Skin epidermis (tissue), 12 donors: Measurements from ENCODE around the gene SLC12A5.

Experiments
- H3K27ac ChIP-seq, 21 experiments: fragments of 200-600 bp; sonication (generic) in 11 of 21; one replicate each; pipeline ENCODE4 v1.5.0; 2020; ENCODE audit warnings: mild to moderate bottlenecking in 3 of 21, inconsistent platforms in 2 of 21, moderate library complexity in 2 of 21
- H3K4me3 ChIP-seq, 7 experiments: fragments of 200-600 bp; sonication (generic) in 2 of 7; one replicate each; pipeline ENCODE4 v1.5.0; 2020; ENCODE audit warnings: inconsistent platforms in 2 of 7, mild to moderate bottlenecking in 2 of 7, moderate library complexity in 1 of 7

SLC12A5 gene

DNA sequence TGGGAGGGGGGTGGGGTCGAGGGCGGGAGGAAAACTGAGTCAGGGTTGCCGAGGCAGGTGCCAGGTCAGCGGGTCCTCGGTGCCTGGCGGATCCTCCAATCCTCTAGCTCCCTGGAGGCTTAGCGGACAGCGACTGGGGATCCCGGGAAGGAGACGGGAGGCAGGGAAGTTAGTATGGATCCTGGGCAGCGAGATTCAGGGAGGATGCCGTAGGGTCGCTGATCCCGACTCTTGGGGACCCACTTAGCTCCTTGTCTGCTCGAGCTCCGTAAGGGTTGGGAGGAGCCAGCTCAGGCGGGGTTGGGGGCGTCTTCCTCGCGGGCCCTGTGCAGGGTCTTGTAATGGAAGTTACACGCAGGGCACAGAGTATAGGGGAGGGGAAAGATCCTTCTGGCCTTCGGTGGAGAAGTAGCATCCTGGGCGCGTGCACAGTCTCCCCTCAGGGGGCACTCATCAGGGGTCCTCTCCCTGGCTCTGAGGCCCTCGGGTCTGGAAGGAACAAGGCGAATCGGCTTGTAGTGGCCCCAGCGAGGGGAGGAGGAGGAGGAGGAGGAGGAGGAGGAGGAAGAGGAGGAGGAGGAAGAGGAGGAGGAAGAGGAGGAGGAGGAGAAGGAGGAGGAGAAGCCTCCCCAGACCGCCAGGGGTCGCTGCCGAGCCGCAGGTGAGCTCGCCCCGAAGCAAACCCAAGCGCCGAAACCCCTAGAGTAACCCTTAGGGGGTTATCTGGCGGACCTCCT is 6.4 kb upstream of the SLC12A5 start:
- peak overlapping the region in 3 of 7 experiments; percentile 4 to 46 (median 44) for H3K4me3 ChIP-seq

DNA sequence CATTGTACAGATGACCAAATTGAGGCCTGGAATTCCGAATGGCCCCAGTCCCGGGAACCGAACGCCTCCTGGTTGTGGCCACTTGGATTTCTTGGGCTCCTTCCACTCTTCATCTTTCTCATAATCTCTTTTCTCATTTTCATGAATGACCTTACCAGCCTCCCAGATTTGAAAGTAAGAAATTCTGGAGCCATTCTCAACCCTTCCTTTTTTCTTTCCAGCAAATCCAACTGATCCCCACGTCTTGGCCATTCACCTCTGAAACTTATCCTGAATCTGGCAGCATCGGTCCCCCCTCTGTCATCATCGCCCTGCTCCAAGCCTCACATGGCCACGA is 5.9 kb upstream of the SLC12A5 start:
- H3K4me3 ChIP-seq: no peak overlapping the region
- no peak overlapping the region for H3K27ac ChIP-seq

More for the DNA sequence above, 6.4 kb upstream of the SLC12A5 start:
- H3K27ac ChIP-seq: no peak overlapping the region

DNA sequence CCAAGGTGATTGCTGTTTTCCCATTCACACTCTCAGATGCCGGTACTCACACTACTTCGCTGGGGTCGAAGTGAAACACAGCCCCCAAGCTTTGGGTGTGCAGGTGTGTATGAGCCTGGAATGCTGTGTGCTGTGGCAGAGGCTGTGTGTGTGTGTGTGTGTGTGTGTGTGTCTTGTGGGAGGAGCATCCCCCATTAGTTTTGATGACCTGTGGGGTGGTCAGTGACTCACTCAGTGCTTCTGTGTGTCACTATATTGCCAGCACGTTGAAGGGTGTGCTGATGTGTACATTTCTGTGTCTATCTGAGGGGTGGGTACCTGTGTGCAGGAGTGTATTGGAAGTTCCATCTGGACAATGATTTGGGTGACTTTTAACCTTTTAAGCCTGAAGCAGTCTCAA is 5.0 kb upstream of the SLC12A5 start:
- H3K27ac ChIP-seq: no peak overlapping the region
- H3K4me3 ChIP-seq: no peak overlapping the region

DNA sequence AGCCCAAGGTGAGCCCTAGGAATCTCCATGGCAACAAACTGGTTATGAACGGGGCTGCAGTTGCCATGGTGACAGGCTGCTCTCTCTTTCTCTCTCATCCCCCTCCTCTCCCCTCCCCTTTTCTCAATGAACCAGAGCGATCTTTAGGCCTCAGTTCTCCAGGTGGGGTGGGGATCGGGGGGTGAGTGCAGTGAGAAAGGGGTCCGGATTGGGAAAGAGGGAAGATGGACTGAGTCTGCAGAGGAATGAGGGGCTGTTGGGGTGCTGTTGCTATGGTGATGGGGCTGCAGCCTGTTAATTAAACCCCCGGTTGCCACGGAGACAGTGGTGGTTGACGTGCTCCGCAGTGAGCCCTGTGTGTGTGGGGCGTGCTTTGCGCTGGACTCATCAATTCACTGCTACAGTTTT is 3.6 kb upstream of the SLC12A5 start:
- Histone ChIP-seq H3K27ac (no peak overlapping the region), H3K4me3 (no peak overlapping the region)

DNA sequence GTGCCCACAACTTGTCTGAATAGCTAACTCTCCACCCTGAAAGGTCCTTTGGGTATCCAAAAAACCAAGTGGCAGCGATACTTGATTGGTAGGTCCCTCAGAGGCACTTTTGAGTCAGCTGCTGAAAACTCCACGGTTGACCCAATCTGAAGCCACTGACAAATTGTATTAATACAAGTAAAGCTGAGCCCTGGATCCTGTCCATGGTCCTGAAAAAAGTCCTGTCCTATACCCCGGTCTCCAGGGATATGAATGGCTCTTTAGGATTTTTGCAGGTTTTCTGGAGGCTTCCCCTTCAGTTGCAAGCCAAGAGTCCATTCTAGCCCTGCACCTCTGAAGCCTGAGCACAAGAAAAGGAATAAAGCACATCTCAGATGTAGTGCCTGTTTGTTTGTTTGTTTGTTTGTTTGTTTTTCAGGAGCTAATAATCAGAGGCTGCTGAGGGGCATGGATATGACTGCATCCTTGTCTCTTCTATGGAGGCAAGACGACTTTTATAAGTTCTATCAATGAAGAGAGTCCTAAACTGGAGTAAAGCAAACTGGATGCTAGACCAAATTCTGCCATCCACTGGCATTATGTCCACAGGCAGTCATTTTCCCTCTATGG is 1.7 kb upstream of the SLC12A5 start:
- no peak overlapping the region for H3K27ac ChIP-seq
- H3K4me3 ChIP-seq: no peak overlapping the region

DNA sequence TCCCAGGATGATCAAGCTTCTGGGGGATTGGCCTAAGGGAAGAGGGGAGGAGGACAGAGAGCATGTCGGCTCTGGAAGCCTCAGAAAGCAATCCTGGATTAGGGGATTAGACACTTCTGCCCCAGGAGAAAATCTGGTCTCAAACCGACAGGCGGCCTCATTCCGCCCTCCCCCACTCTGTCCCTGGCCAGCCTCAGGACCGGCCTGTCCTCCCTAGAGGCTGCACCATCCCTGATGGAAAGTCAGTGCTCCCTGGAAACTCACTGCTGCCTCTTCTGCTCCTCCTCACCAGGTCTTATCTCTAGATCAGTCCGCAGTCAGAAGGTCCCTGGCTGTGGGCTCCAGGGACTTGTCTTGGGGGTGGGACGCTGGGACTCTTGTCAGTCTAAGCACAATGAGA is 905 bp upstream of the SLC12A5 start:
- Histone ChIP-seq H3K27ac (no peak overlapping the region), H3K4me3 (no peak overlapping the region)

DNA sequence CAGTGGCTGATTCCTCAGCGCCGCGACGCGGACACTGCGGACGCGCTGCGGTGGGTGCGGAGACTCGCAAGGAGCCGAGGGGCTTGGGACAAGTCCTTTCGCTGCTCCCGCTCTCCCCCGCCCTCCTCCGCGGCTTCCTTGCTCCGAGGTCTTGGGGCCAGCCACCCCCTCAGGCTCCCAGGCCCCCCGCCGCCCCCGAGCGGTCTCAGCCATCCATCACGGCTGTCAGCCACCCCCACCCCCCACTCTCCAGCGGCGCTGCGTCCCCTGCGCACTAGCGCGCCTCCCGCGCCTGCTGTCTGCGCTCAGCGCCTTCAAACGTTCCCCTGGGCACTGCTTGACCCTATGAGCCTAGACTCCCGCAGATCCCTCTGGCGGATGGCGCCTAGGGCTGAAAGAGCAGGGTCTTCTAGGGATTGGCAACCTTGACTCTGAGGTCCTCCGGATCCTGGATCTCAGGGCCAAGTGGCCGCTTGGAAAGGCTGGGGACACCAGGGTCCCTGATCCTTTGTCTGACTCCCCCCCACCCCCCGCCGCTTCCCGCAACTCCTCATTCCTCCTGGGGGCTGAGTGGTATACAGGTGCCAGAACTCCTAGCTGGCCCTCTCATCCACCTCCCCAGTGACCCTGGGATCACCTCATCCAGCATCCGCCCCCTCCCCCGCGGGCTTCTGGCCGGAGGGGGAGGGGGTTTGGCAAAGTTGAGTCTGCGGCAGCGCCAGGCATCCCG is 1.4 kb downstream of the SLC12A5 start:
- no peak overlapping the region for H3K27ac ChIP-seq
- no peak overlapping the region for H3K4me3 ChIP-seq

DNA sequence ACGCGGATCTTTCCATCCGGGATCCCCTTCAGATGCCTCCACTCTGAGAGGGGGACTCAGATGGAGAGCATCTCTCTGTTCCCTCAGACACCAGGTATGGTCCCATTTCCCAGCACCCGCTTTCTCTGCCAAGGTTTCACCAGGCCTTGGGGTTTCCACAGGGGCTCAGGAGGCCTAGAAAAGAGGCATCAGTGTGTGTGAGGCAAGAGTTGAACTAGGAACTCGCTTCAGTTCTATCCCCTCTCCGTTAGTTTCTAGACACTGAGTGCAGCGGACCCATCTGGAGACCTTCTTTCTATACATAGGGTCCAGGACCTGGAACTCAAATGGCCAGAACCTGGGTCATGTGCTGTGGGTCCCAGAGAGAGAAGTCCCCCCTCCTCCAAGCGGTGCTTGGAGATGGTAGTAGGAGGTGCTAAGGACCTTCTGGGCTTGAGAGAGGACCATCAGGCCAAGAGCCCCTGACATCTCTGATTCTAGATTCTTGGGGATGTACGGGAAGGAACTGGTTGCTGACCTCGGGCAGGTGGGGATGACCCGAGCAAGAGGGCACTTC is 2.1 kb downstream of the SLC12A5 start:
- Histone ChIP-seq H3K27ac (no peak overlapping the region), H3K4me3 (no peak overlapping the region)

DNA sequence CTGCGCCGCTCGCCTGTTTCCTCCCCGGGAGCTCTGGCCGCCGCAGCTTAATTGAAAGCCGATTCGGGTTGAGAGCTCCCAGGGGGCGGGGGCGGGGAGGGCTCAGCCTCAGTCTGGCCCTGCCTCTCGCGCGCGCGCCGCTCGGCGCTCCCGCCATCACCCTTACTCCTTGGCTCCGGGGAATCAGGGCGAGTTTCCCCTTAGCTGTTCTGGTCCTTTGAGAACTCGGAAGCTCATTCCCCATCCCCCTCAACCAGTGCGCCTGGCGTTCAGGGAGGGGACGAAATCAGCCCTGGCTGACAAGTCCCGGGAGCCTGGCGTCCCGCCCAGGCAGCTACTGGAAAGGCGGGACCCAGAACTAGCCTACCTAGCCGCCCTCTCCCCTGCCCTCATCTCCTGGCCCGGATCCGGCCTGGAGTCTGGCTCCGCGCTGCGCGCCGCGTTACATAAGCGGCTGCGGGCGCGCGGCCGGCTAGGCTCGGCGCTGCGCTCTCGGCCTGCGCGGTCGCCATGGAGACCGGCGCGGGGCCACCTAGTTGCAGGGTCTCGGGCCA is 2.8 kb downstream of the SLC12A5 start:
- Histone ChIP-seq H3K4me3 (peak overlapping the region in 2 of 7 experiments; percentile 0 to 22), H3K27ac (no peak overlapping the region)

DNA sequence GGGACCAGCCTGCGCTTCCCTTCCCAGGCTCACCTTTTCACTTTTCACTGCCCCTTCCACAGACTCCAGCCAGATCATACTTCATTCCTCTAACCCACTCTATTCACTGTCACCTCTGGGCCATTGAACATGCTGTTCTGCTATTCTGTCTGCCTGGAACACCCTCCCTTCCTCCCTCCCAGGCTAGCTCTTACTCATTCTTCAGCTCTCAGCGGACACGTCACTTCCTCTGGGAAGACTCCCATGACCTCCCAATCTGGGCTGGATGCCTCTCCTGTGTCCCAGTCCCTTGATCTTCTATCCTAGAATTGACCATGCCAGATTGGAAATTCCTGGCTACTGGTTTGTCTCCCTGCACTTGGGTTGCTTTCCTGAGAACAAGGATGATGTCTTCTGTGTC is 5.0 kb downstream of the SLC12A5 start:
- H3K4me3 ChIP-seq: no peak overlapping the region

DNA sequence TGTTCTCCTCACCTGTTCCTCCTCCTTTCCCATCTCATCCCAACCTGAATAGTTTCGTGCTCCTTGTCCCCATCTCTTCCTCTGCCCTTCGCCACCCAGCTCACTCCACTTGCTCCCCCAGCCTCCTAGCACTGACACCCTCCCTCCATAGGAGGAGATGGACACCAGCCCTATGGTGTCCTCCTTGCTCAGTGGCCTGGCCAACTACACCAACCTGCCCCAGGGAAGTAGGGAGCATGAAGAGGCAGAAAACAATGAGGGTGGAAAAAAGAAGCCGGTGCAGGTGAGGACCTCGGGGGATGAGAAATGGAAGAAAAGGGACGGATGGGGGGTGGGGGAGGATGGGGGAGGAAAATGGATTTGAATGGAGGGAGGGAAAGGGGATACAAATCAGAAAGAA is 6.2 kb downstream of the SLC12A5 start:
- no peak overlapping the region for H3K27ac ChIP-seq
- H3K4me3 ChIP-seq: no peak overlapping the region

More for the DNA sequence above, 5.0 kb downstream of the SLC12A5 start:
- H3K27ac ChIP-seq: no peak overlapping the region

DNA sequence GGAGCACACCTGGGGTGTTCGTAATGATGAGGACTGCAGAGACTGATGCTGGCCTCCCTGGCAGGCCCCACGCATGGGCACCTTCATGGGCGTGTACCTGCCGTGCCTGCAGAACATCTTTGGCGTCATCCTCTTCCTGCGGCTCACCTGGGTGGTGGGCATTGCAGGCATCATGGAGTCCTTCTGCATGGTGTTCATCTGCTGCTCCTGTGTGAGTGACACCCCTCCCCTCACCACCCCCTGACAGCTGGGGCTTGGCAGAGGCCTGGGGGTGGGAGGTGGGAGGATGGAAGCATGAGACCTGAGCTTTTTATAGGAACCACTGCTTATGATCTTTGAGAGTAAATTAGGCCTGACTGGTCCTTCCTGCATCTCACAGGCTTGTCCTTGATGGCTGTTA is 6.7 kb downstream of the SLC12A5 start:
- no peak overlapping the region for H3K4me3 ChIP-seq
- no peak overlapping the region for H3K27ac ChIP-seq

DNA sequence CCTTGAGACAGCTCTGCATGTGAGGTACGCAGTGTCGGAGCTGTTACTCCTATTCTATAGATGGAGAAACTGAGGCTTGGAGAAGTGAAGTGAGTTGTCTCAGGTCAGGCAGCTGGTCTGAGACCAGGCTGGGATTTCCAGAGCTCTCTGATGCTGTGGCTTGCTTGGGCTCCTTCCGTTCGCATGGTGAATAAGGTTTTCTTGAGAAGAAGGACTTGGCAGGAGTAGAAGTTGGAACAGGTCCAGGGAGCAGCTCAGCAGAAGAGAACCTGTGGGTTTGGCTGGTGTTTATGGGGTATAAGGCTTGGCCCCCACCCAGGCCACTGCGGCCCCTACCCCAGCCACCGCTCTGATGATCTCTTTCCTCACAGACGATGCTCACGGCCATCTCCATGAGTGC is 7.4 kb downstream of the SLC12A5 start:
- H3K27ac ChIP-seq: no peak overlapping the region

DNA sequence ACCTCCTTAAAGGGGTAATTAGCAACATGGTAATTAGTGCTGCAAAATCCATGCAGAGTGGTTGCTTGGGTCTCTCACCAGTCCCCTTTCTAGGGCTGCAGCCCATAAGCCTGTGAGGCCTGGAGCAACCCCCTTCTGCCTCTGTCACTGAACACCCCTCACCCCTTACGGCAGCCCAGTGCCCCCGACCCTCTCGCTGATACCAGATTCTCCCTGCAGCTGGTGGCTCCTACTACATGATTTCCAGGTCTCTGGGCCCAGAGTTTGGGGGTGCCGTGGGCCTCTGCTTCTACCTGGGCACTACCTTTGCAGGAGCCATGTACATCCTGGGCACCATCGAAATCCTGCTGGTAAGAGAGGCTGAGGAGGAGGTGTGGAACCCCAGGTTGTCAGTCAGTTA is 8.0 kb downstream of the SLC12A5 start:
- Histone ChIP-seq H3K4me3 (no peak overlapping the region), H3K27ac (no peak overlapping the region)

More for the DNA sequence above, 7.4 kb downstream of the SLC12A5 start:
- H3K4me3 ChIP-seq: no peak overlapping the region

DNA sequence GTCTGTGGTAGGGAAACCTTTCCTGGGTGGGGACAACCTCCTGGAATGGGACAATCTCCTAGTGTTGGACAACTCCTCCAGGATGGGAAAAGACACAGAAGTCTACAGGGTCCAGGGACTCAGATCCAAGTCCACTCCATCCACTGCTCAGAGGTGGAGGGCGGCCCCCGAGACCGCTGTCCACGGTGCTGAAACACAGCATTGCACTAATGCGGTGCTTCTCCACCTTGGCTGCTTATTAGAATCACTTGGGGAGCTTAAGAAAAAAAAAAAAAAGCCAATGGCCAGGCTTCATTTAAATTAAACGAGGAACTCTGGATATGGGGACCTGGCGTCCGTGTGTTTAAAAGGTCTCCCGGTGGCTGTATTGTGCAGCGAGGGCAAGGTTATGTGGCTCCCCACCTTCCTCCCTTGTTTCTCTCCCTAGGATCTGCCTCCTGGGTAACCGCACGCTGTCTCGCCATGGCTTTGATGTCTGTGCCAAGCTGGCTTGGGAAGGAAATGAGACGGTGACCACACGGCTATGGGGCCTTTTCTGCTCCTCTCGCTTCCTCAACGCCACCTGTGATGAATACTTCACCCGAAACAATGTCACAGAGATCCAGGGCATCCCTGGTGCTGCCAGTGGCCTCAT is 12.0 kb downstream of the SLC12A5 start:
- Histone ChIP-seq H3K4me3 (no peak overlapping the region), H3K27ac (no peak overlapping the region)

DNA sequence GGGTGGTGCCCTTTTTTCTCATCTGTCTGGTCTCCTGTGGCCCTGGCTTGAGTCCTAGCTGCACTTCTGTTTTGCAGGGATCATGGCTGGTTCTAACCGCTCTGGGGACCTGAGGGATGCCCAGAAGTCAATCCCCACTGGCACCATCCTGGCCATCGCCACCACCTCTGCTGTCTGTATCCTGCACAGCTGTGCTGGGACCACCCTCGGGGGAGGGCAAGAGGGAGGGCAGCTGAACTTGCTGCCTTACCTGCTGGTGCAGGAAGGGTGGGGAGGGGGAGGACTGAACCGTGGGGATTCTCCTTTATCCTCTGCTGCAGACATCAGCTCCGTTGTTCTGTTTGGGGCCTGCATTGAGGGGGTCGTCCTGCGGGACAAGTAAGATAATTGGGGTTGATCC is 14.5 kb downstream of the SLC12A5 start:
- Histone ChIP-seq H3K27ac (no peak overlapping the region), H3K4me3 (no peak overlapping the region)

DNA sequence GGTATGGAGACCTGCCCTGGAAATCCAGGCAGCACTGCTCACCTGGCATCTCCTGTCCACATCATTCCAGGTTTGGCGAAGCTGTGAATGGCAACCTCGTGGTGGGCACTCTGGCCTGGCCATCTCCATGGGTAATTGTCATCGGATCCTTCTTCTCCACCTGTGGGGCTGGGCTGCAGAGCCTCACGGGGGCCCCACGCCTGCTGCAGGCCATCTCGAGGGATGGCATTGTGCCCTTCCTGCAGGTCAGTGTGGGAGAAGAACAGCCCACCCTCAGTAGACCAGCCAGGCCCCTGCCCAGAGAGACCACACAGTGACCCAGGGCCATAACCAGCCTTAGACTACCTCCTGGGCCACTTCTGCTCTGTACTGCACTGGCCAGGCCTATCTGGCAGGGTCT is 15.9 kb downstream of the SLC12A5 start:
- Histone ChIP-seq H3K4me3 (no peak overlapping the region), H3K27ac (no peak overlapping the region)

DNA sequence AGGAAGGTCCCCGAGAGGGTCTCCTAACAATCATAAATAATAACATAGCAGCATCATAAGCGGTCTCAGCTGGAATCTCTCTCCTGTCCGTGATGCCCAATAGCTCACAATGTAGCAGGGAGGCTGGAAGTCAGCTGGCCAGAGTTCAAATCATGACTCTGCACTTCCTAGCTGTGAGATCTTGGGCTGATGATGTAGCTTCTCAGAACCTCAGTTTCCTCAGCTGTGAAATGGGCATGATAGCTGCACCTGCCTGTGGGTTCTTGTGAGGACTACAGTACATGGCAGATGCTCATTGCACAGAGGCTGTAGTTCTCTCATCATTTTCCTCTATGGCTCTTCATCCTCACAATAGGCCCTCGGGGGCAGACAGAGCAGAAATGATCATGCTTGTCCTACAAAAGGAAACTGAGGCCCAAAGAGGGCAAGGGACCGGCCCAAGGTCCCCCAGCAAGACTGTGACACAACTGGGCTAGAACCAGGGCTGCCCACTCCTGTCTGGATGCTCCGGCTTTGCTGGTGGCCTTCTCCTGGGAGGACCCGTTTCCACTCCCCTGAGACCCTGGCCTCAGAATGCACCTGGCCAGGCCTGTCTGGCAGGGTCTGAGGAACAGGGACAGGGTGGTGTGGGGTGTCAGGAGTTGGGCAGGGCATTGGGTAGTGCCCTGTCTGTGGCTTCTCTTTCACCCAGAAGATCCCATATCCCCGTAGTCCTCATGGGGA is 17.7 kb downstream of the SLC12A5 start:
- Histone ChIP-seq H3K4me3 (no peak overlapping the region), H3K27ac (no peak overlapping the region)

DNA sequence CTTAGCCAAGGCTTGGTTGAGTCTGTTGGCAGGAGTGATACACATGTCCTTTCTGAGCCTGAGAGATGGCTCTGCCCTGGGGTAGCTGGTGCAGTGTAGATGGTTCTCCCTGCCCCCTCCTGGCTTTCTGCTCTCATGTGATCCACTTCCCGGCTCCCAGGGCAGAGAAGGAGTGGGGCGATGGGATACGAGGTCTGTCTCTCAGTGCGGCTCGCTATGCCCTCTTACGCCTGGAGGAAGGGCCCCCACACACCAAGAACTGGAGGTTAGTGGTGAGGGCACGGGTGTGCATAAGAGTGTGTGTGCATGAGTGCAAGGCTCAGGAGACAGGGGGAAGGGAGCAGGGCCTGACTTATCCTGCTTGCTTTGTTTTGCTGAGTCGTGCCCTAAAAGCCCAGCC is 18.8 kb downstream of the SLC12A5 start:
- H3K27ac ChIP-seq: no peak overlapping the region
- H3K4me3 ChIP-seq: no peak overlapping the region
